K562 (cell line): ENCODE data around the gene ZNF215. TPM values are rescaled to one million over a fixed set of nuclear protein-coding genes. Genes with fewer than 3 reads are reported as not detected.

ENCODE experiments used
- CBFA2T3 ChIP-seq: fragments of 450-650 bp; IDR thresholded peaks from 2 replicates; pipeline ENCODE4 v1.6.1; 2017
- FOXJ3 ChIP-seq: sonication (generic); formaldehyde crosslinking; IDR thresholded peaks from 2 replicates; pipeline ENCODE4 v1.4.0; 2020; ENCODE audit warnings: mild to moderate bottlenecking, missing genetic modification reagents
- GTF2E2 ChIP-seq: fragments of 200-800 bp; sonication (Bioruptor generic); IDR thresholded peaks from 2 replicates; pipeline ENCODE4 v1.6.1; 2016; ENCODE audit warnings: missing genetic modification characterization, missing compliant biosample characterization
- HIVEP1 ChIP-seq: fragments of 250-450 bp; sonication (Bioruptor Pico); IDR thresholded peaks from 2 replicates; pipeline ENCODE4 v1.4.0; 2020; ENCODE audit warnings: mild to moderate bottlenecking
- KAT2B ChIP-seq: IDR thresholded peaks from one replicate; pipeline ENCODE4 v1.6.1; 2012; ENCODE audit warnings: low read depth, mild to moderate bottlenecking, control low read depth, inconsistent platforms, low read length, moderate library complexity
- MCM2 ChIP-seq: fragments of 450-650 bp; IDR thresholded peaks from 2 replicates; pipeline ENCODE4 v1.6.1; 2017; ENCODE audit warnings: low read depth, mild to moderate bottlenecking
- MYBL2 ChIP-seq, 2 experiments: fragments of 450-650 bp in 1 of 2; sonication (generic) in 1 of 2; formaldehyde crosslinking in 1 of 2; IDR thresholded peaks; 2 replicates each; pipeline versions ENCODE4 v1.6.1 to v1.8.1; 2017 to 2022; ENCODE audit warnings: borderline replicate concordance in 1 of 2, inconsistent platforms in 1 of 2, low read depth in 1 of 2, mild to moderate bottlenecking in 1 of 2, missing genetic modification reagents in 1 of 2, moderate library complexity in 1 of 2
- NR1H2 ChIP-seq: sonication (generic); formaldehyde crosslinking; IDR thresholded peaks from 2 replicates; pipeline ENCODE4 v1.4.0; 2020; ENCODE audit warnings: mild to moderate bottlenecking, missing genetic modification reagents
- PRMT5 ChIP-seq: sonication (generic); formaldehyde crosslinking; IDR thresholded peaks from 2 replicates; pipeline ENCODE4 v1.5.0; 2020; ENCODE audit warnings: missing genetic modification reagents
- RBM15 ChIP-seq: fragments of 200-400 bp; formaldehyde crosslinking; IDR thresholded peaks from 2 replicates; pipeline ENCODE4 v1.6.1; 2018; ENCODE audit warnings: mild to moderate bottlenecking, low read length, moderate library complexity; ENCODE audit not compliant: insufficient read depth
- RCOR1 ChIP-seq, 2 experiments: IDR thresholded peaks; 2 replicates each; pipeline ENCODE4 v1.6.1; 2012; ENCODE audit warnings: low read depth in 2 of 2, low read length in 2 of 2, borderline replicate concordance in 1 of 2, improper control_type of control experiment in 1 of 2
- SIN3A ChIP-seq, 2 experiments: fragments of 150-350 bp in 1 of 2; IDR thresholded peaks; 2 replicates each; pipeline ENCODE4 v1.6.1; 2011 to 2016; ENCODE audit warnings: borderline replicate concordance in 2 of 2, low read depth in 2 of 2, low read length in 2 of 2, mild to moderate bottlenecking in 2 of 2, moderate library complexity in 2 of 2; ENCODE audit not compliant: control insufficient read depth in 1 of 2
- SIN3B ChIP-seq: fragments of 450-650 bp; IDR thresholded peaks from 2 replicates; pipeline ENCODE4 v1.6.1; 2017; ENCODE audit warnings: low read depth, mild to moderate bottlenecking, moderate library complexity
- SRSF7 ChIP-seq: fragments of 200-400 bp; formaldehyde crosslinking; optimal IDR thresholded peaks from 2 replicates; pipeline ENCODE3; 2017; ENCODE audit warnings: mild to moderate bottlenecking, low read depth, low read length
- STAG1 ChIP-seq: sonication (generic); formaldehyde crosslinking; IDR thresholded peaks from 2 replicates; pipeline ENCODE4 v1.5.0; 2020; ENCODE audit warnings: missing genetic modification reagents, borderline replicate concordance
- THRB ChIP-seq: fragments of 450-650 bp; formaldehyde crosslinking; conservative IDR thresholded peaks from 2 replicates; pipeline ENCODE4 v1.4.0; 2022; ENCODE audit warnings: mild to moderate bottlenecking, missing genetic modification characterization
- TRIM28 ChIP-seq: fragments of 450-650 bp; IDR thresholded peaks from 2 replicates; pipeline ENCODE4 v1.6.1; 2017
- XRCC5 ChIP-seq: fragments of 200-400 bp; formaldehyde crosslinking; IDR thresholded peaks from 2 replicates; pipeline ENCODE4 v1.6.1; 2017; ENCODE audit warnings: low read depth, mild to moderate bottlenecking, low read length
- ZBTB12 ChIP-seq: fragments of 250-450 bp; sonication (Bioruptor Pico); IDR thresholded peaks from 2 replicates; pipeline ENCODE4 v1.4.0; 2020
- ZKSCAN1 ChIP-seq: fragments of 150-350 bp; IDR thresholded peaks from 2 replicates; pipeline ENCODE4 v1.6.1; 2016; ENCODE audit warnings: low read depth, low read length
- ZMIZ1 ChIP-seq, 2 experiments: fragments of 150-350 bp in 1 of 2; IDR thresholded peaks; 2 replicates each; pipeline ENCODE4 v1.6.1; 2012 to 2016; ENCODE audit warnings: low read depth in 2 of 2, low read length in 2 of 2, mild to moderate bottlenecking in 1 of 2, moderate library complexity in 1 of 2
- ZNF76 ChIP-seq: fragments of 250-450 bp; sonication (Bioruptor Pico); IDR thresholded peaks from 2 replicates; pipeline ENCODE4 v1.4.0; 2020; ENCODE audit warnings: mild to moderate bottlenecking, moderate library complexity, borderline replicate concordance
- polyA plus RNA-seq, 8 experiments: library from polyadenylated mRNA; depleted of rRNA in 4 of 8; stranded (reverse) in 5 of 8; unstranded in 3 of 8; fragments of >200 nt; fragmentation: Nextera tagmentation in 2 of 8; fragmentation: Illumina TruSeq in 1 of 8; extraction: Ambion mirVana in 2 of 8; extraction: Trizol in 1 of 8; gene quantifications; 2 replicates each; pipeline versions ENCODE4 v1.2.1 to v1.2.3, GENCODE V29; 2011 to 2014; ENCODE audit warnings: inconsistent platforms in 1 of 8, missing spikeins in 1 of 8
- total RNA-seq, 7 experiments: library from RNA; depleted of rRNA in 6 of 7; stranded (reverse); fragments of >200 nt in 6 of 7; fragmentation: Illumina TruSeq in 2 of 7; extraction: Trizol in 2 of 7; gene quantifications; 2 replicates each; pipeline versions ENCODE4 v1.2.1 to v1.2.3, GENCODE V29; 2011 to 2021; ENCODE audit warnings: low replicate concordance in 1 of 7

ZNF215 gene
- total and polyA plus RNA-seq, 9 of the 15 experiments (the other 6 are each of a cell fraction or from before 2014, with no cell fraction given) = 11.2 to 19.1 (median 14.2) TPM

GRCh38 chr11:6926208-6927029, at the start of gene ZNF215 (continued):
- TF ChIP-seq ZMIZ1 (IDR thresholded peaks at IDR 0.05; ENCODE audit: low read depth in 2 of 2, low read length in 2 of 2) (0 out of 4 replicates have a peak, but pooled peaks of 1 of the 2 experiments have one; percentile 13), XRCC5 (peak; percentile 16; the same call in 1 of the 2 replicates), THRB (no peak), KAT2B (no peak), STAG1 (CRISPR knock-in tag) (no peak), RBM15 (no peak), SIN3B (no peak), CBFA2T3 (no peak), TRIM28 (no peak), MCM2 (no peak), HIVEP1 (CRISPR knock-in tag) (no peak), ZBTB12 (CRISPR knock-in tag) (no peak), ZNF76 (CRISPR knock-in tag) (no peak), RCOR1 (IDR thresholded peaks at IDR 0.05; ENCODE audit: borderline replicate concordance in 1 of 2, low read depth in 2 of 2, low read length in 2 of 2) (peak in 1 of 2 experiments; percentile 15; a peak in 1 of 4 replicates), SIN3A (IDR thresholded peaks at IDR 0.05; ENCODE audit: borderline replicate concordance in 2 of 2, control insufficient read depth in 1 of 2, low read depth in 2 of 2, low read length in 2 of 2) (0 out of 4 replicates have a peak, but pooled peaks of 1 of the 2 experiments have one; percentile 38), FOXJ3 (no peak), NR1H2 (CRISPR knock-in tag) (no peak), ZKSCAN1 (peak; percentile 11; the same call in 1 of the 2 replicates), MYBL2 (IDR thresholded peaks at IDR 0.05; ENCODE audit: low read depth) (no peak), MYBL2 (CRISPR knock-in tag; IDR thresholded peaks at IDR 0.05; ENCODE audit: borderline replicate concordance) (no peak), GTF2E2 (tag) (no peak), SRSF7 (no peak), PRMT5 (CRISPR knock-in tag) (no peak)
